Esophagus squamous epithelium (tissue), 5 donors: ENCODE results near the gene AZIN2. TPM values are rescaled to one million over a fixed set of nuclear protein-coding genes. Genes with fewer than 3 reads are reported as not detected.

ENCODE experiments used
- DNase-seq: peaks from one replicate; lab custom pipeline; 2025; lab: John Stamatoyannopoulos, UW
- H3K27ac ChIP-seq, 4 donors: fragments of 200-600 bp; sonication (generic); one replicate each; pipeline ENCODE4 v1.5.1; 2016 to 2019; ENCODE audit warnings: mild to moderate bottlenecking in 1 of 4
- H3K27me3 ChIP-seq, 4 donors: fragments of 200-600 bp; sonication (generic); 1 replicate in 3 of 4; 2 replicates in 1 of 4; pipeline versions ENCODE4 v1.5.1 to v1.6.0; 2017 to 2021; ENCODE audit warnings: antibody characterized with exemption in 1 of 4
- H3K36me3 ChIP-seq, 3 donors: fragments of 200-600 bp; sonication (generic); one replicate each; pipeline ENCODE4 v1.5.1; 2016 to 2019
- H3K4me1 ChIP-seq, 3 donors: fragments of 200-600 bp; sonication (generic); one replicate each; pipeline ENCODE4 v1.5.1; 2017 to 2019
- H3K4me3 ChIP-seq, 4 donors: fragments of 200-600 bp; sonication (generic); 1 replicate in 3 of 4; 2 replicates in 1 of 4; pipeline ENCODE4 v1.5.1; 2016 to 2019; ENCODE audit warnings: mild to moderate bottlenecking in 2 of 4, moderate library complexity in 1 of 4
- H3K9me3 ChIP-seq, 3 donors: fragments of 200-600 bp; sonication (generic); one replicate each; pipeline ENCODE4 v1.5.1; 2016 to 2019
- CTCF ChIP-seq, 6 experiments: fragments of 450-650 bp in 4 of 6; fragments of 200-600 bp in 2 of 6; sonication (generic) in 2 of 6; IDR thresholded peaks; one replicate each; pipeline ENCODE4 v1.5.1; 2016 to 2019; ENCODE audit warnings: antibody characterized with exemption in 6 of 6, mild to moderate bottlenecking in 4 of 6, moderate library complexity in 4 of 6
- POLR2A ChIP-seq, 4 donors: fragments of 450-650 bp; IDR thresholded peaks; one replicate each; pipeline ENCODE4 v1.6.1; 2017; ENCODE audit warnings: antibody characterized with exemption in 4 of 4, mild to moderate bottlenecking in 4 of 4, moderate library complexity in 3 of 4
- WGBS, 2 donors: methylation state at CpG; one replicate each; pipeline ENCODE4 v1.1.5; 2018; 5-methylcytosine and 5-hydroxymethylcytosine counted together
- intact Hi-C: fragments of 100-400 bp; cut with DNase I; formaldehyde crosslinking; loops from one replicate; pipeline ENCODE4 v1.15.0; 2022
- total RNA-seq, 4 donors: library from RNA; depleted of rRNA; stranded (reverse); fragments of >200 nt; gene quantifications; one replicate each; pipeline ENCODE4 v1.1.0, GENCODE V29; 2016
- donor health status: DM: yes; HTN: yes; CAD: no.

AZIN2 gene
- total RNA-seq, 4 donors from 2014 or later = 0.27 to 1.5 (median 0.61) TPM

GRCh38 chr1:33119532-33120217 is 38.7 kb downstream of the AZIN2 start:
- no peaks in the 10 kb centered on the region for H3K9me3 ChIP-seq
- H3K27me3 ChIP-seq = no peaks in the 10 kb centered on the region
- H3K36me3 ChIP-seq = no peaks in the 10 kb centered on the region
- DNase-seq = no peak
- peaks cover 0 to 30% (median 2%) of the 10 kb centered on the region in 3 donors for H3K4me1 ChIP-seq
- 69 to 72% methylated on average over 10 to 14 of the region's 16 CpGs for WGBS, 2 donors
- intact Hi-C loops = loop anchor here (10.0 kb wide), 1 partner anchor 245 kb away; no protein-coding TSS in a partner anchor
- H3K4me3 ChIP-seq = no peak overlapping the region
- no peak overlapping the region for H3K27ac ChIP-seq
- TF ChIP-seq POLR2A (IDR thresholded peaks at IDR 0.05) (no peak), CTCF (IDR thresholded peaks at IDR 0.05) (no peak)

- WGBS, 2 donors = 59 to 63% methylated on average over 6 to 7 of the region's 8 CpGs
- H3K4me3 ChIP-seq = no peak overlapping the region
- H3K36me3 ChIP-seq = no peaks in the 10 kb centered on the region
- no peak for TF ChIP-seq POLR2A (IDR thresholded peaks at IDR 0.05)
- no peak for TF ChIP-seq CTCF (IDR thresholded peaks at IDR 0.05)
- H3K27me3 ChIP-seq = no peaks in the 10 kb centered on the region
- intact Hi-C loops = no loop called here
- H3K9me3 ChIP-seq = no peaks in the 10 kb centered on the region
- H3K27ac ChIP-seq = no peak overlapping the region
- DNase-seq = no peak
- H3K4me1 ChIP-seq = peaks cover 0 to 33% (median 2%) of the 10 kb centered on the region in 3 donors
Measured at GRCh38 chr1:33120436-33121231, 39.7 kb downstream of the AZIN2 start.

- Histone ChIP-seq H3K4me3 (no peak overlapping the region), H3K36me3 (no peaks in the 10 kb centered on the region), H3K27ac (no peak overlapping the region), H3K9me3 (no peaks in the 10 kb centered on the region), H3K27me3 (no peaks in the 10 kb centered on the region), H3K4me1 (peaks cover 5 to 44% (median 8%) of the 10 kb centered on the region in 3 donors)
- no peak for DNase-seq
- TF ChIP-seq CTCF (IDR thresholded peaks at IDR 0.05) (no peak), POLR2A (IDR thresholded peaks at IDR 0.05) (no peak)
- intact Hi-C loops = no loop called here
- 84 to 90% methylated on average over 2 to 5 of the region's 5 CpGs for WGBS, 2 donors
Measured at GRCh38 chr1:33121728-33122127, 40.8 kb downstream of the AZIN2 start.

- Histone ChIP-seq H3K27ac (peak overlapping the region in 1 of 4 donors; percentile 17), H3K36me3 (no peaks in the 10 kb centered on the region), H3K9me3 (no peaks in the 10 kb centered on the region), H3K4me3 (no peak overlapping the region), H3K4me1 (peaks cover 5 to 48% (median 9%) of the 10 kb centered on the region in 3 donors), H3K27me3 (no peaks in the 10 kb centered on the region)
- no peak for DNase-seq
- TF ChIP-seq POLR2A (IDR thresholded peaks at IDR 0.05) (no peak), CTCF (IDR thresholded peaks at IDR 0.05) (no peak)
- intact Hi-C loops = no loop called here
- 79 to 84% methylated on average over 7 of the region's 7 CpGs for WGBS, 2 donors
Measured at GRCh38 chr1:33122483-33123178, 41.7 kb downstream of the AZIN2 start.
